ENCODE data around the gene MB21D2. TPM values are rescaled to one million over a fixed set of nuclear protein-coding genes. Genes with fewer than 3 reads are reported as not detected.

Gene MB21D2
- total RNA-seq, 1 experiment from 2014 or later = 19.7 TPM

DNA sequence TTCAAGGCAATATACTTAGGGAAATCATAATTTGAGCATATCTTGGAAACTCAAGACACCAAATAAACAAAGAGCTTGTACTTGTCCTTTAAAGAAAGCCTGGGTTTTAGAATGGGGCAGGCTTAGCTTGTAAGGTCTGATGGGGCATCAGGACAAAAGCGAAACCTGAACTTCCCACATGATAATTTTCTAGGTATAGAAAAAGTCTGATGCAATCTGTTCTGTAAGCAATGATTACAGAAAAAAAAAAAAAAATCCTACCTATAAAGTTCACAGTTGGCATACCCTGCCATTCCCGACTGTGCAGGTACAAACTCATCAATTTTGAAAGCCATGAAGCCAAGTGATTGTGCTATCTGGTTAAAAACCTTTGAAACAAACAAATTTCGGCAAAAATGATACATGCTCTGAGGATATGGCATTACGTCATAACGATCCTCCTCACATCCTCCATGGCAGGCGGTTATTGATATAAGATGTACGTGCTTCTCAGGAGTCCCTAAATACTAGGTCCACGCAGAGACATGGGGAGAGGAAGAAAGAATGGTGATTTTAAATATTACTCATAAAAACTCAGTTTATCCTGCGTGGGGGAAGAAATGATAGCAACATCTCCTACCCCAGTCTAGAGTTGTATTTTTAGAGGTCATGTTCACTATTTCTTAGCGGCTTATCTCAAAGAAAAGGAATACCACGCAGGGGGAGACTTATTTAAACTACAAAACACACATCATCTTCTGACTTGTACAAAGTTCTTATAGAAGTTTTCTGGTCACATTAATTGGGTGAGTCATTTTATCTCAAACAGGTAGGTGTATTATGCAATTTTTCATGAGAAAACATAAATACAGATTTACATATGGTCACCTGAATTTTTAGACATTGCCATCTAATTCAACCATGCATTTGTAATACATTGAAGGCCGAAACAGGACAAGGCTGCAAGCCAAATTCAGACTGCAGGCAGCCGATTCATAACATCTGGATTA is 27.0 kb downstream of the MB21D2 start:
- DNase-seq (ENCODE audit: low spot score) (no peak), ATAC-seq (no peak)
- CTCF ChIA-PET = interaction anchor here (2.4 to 3.1 kb wide), 2 partner anchors 24 to 73 kb away, joined by 8 to 15 read pairs; no protein-coding TSS in a partner anchor
- no peaks in the 10 kb centered on the region for H3K36me3 Mint-ChIP-seq
- POLR2A ChIA-PET = no interaction called here
- H3K9me3 Mint-ChIP-seq = no peaks in the 10 kb centered on the region
- H3K27me3 Mint-ChIP-seq (ENCODE audit: low read depth) = no peaks in the 10 kb centered on the region
- no peak for TF ChIP-seq NFE2L1 (CRISPR knock-in tag; IDR thresholded peaks at IDR 0.05)
- TF ChIP-seq ZNF396 (CRISPR knock-in tag; IDR thresholded peaks at IDR 0.05; ENCODE audit: borderline replicate concordance) = no peak
- TF ChIP-seq HMGA2 (CRISPR knock-in tag; IDR thresholded peaks at IDR 0.05) = no peak
- H3K4me1 Mint-ChIP-seq = peaks cover 95% of the 10 kb centered on the region
- no peak overlapping the region for H3K4me3 Mint-ChIP-seq
- peak overlapping the region; percentile 84 for H3K27ac Mint-ChIP-seq

DNA sequence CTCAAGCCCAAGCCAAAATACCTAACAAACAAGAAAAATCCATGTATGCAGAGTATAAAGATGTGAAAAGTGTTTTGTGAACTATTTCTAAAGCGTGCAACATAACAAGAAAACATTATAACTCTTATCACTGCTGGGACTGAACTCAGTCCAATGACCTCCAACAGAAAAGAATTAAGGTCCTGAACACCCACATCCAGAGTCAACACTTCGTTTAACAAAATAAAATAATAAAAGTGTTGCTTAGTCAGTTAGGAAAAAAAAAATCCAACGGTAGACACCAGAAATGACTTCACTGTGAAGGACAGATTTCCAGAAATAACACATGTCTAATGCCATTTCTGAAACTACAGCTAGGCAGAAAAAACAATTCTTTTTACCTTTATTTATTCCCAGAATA is 28.0 kb downstream of the MB21D2 start:
- H3K27ac Mint-ChIP-seq = peak overlapping the region; percentile 47
- CTCF ChIA-PET = interaction anchor here (1.0 to 3.1 kb wide), 6 partner anchors 10 to 72 kb away, joined by 3 to 15 read pairs (median 6); partner anchors contain the start of gene MB21D2
- H3K4me1 Mint-ChIP-seq = peaks cover 95% of the 10 kb centered on the region
- POLR2A ChIA-PET = interaction anchor here (1.6 kb wide), 1 partner anchor 28 kb away, joined by 9 read pairs; the partner anchor contains the start of gene MB21D2
- no peaks in the 10 kb centered on the region; the same call in 1 of the 2 replicates for H3K36me3 Mint-ChIP-seq
- no peak for DNase-seq (ENCODE audit: low spot score)
- H3K4me3 Mint-ChIP-seq = no peak overlapping the region
- ATAC-seq = no peak
- no peaks in the 10 kb centered on the region for H3K9me3 Mint-ChIP-seq
- TF ChIP-seq, protein P1, sequence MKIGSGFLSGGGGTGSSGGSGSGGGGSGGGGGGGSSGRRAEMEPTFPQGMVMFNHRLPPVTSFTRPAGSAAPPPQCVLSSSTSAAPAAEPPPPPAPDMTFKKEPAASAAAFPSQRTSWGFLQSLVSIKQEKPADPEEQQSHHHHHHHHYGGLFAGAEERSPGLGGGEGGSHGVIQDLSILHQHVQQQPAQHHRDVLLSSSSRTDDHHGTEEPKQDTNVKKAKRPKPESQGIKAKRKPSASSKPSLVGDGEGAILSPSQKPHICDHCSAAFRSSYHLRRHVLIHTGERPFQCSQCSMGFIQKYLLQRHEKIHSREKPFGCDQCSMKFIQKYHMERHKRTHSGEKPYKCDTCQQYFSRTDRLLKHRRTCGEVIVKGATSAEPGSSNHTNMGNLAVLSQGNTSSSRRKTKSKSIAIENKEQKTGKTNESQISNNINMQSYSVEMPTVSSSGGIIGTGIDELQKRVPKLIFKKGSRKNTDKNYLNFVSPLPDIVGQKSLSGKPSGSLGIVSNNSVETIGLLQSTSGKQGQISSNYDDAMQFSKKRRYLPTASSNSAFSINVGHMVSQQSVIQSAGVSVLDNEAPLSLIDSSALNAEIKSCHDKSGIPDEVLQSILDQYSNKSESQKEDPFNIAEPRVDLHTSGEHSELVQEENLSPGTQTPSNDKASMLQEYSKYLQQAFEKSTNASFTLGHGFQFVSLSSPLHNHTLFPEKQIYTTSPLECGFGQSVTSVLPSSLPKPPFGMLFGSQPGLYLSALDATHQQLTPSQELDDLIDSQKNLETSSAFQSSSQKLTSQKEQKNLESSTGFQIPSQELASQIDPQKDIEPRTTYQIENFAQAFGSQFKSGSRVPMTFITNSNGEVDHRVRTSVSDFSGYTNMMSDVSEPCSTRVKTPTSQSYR (CRISPR knock-in tag; IDR thresholded peaks at IDR 0.05) = no peak
- TF ChIP-seq ETV6 (CRISPR knock-in tag; IDR thresholded peaks at IDR 0.05) (no peak), JUN (CRISPR knock-in tag; IDR thresholded peaks at IDR 0.05) (no peak), NR2C2 (CRISPR knock-in tag; IDR thresholded peaks at IDR 0.05) (no peak), IRF2 (CRISPR knock-in tag; IDR thresholded peaks at IDR 0.05; ENCODE audit: borderline replicate concordance, low read depth) (no peak), ZBTB21 (CRISPR knock-in tag; IDR thresholded peaks at IDR 0.05; ENCODE audit: borderline replicate concordance) (no peak), ZNF138 (CRISPR knock-in tag; conservative IDR thresholded peaks at IDR 0.05) (no peak), NFYB (CRISPR knock-in tag; conservative IDR thresholded peaks at IDR 0.05; ENCODE audit: low read depth) (no peak), ATF3 (CRISPR knock-in tag; conservative IDR thresholded peaks at IDR 0.05) (no peak), FOXP1 (CRISPR knock-in tag; IDR thresholded peaks at IDR 0.05; ENCODE audit: borderline replicate concordance) (no peak)
- TF ChIP-seq, protein P2, sequence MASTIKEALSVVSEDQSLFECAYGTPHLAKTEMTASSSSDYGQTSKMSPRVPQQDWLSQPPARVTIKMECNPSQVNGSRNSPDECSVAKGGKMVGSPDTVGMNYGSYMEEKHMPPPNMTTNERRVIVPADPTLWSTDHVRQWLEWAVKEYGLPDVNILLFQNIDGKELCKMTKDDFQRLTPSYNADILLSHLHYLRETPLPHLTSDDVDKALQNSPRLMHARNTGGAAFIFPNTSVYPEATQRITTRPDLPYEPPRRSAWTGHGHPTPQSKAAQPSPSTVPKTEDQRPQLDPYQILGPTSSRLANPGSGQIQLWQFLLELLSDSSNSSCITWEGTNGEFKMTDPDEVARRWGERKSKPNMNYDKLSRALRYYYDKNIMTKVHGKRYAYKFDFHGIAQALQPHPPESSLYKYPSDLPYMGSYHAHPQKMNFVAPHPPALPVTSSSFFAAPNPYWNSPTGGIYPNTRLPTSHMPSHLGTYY (CRISPR knock-in tag; IDR thresholded peaks at IDR 0.05) = no peak
- TF ChIP-seq, protein P3, sequence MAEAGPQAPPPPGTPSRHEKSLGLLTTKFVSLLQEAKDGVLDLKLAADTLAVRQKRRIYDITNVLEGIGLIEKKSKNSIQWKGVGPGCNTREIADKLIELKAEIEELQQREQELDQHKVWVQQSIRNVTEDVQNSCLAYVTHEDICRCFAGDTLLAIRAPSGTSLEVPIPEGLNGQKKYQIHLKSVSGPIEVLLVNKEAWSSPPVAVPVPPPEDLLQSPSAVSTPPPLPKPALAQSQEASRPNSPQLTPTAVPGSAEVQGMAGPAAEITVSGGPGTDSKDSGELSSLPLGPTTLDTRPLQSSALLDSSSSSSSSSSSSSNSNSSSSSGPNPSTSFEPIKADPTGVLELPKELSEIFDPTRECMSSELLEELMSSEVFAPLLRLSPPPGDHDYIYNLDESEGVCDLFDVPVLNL (CRISPR knock-in tag; IDR thresholded peaks at IDR 0.05; ENCODE audit: borderline replicate concordance, low read depth) = no peak
- H3K27me3 Mint-ChIP-seq (ENCODE audit: low read depth) = no peaks in the 10 kb centered on the region

All from WTC11 (cell line).